Nephron progenitor cell (in vitro differentiated cells): ENCODE data around the gene USP34.
"Not testable (repeated sequence)": the region's sequence is repeated elsewhere in the genome, so short reads cannot be mapped to it uniquely, and the experiment has no call there.

ENCODE experiments used
- DNase-seq: peaks from one replicate; pipeline ENCODE4 v3.0.0; 2021
- H3K27ac Mint-ChIP-seq: 2 replicates; pipeline ENCODE4 v1.8.0; 2021; ENCODE audit warnings: mild to moderate bottlenecking, moderate library complexity, mixed read lengths
- H3K27me3 Mint-ChIP-seq: 2 replicates; pipeline ENCODE4 v1.8.0; 2021; ENCODE audit warnings: mild to moderate bottlenecking, low read depth, mixed read lengths; ENCODE audit not compliant: poor library complexity
- H3K36me3 Mint-ChIP-seq: 2 replicates; pipeline ENCODE4 v1.8.0; 2021; ENCODE audit warnings: low read depth, mixed read lengths
- H3K4me1 Mint-ChIP-seq: 2 replicates; pipeline ENCODE4 v1.8.0; 2021; ENCODE audit warnings: mixed read lengths
- H3K4me3 Mint-ChIP-seq: 2 replicates; pipeline ENCODE4 v1.8.0; 2021; ENCODE audit warnings: mild to moderate bottlenecking, moderate library complexity, mixed read lengths
- H3K9me3 Mint-ChIP-seq: 2 replicates; pipeline ENCODE4 v1.8.0; 2021; ENCODE audit warnings: mild to moderate bottlenecking, moderate library complexity, mixed read lengths
- TF ChIP-seq, protein P1 (sequence below): fragments of 200-600 bp; sonication (generic); IDR thresholded peaks from 2 replicates; pipeline ENCODE4 v1.5.0; 2021; ENCODE audit warnings: antibody characterized with exemption

Gene USP34

DNA sequence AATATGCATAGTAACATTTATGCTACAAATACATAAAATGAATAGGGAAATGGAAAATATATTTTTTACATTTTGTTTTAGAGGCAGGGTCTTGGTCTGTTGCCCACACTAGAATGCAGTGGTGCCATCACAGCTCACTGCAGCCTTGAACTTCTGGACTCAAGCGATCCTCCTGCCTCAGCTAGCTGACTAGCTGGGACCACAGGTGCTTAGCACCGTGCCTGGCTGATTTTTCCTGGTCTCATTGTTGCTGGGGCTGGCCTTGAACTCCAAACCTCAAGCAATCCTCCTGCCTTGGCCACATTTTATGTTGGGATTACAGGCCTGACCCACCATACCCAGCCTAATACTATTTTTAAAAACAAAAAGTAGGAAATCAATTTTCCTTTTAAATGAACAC is 34.1 kb upstream of the USP34 start:
- no peak for DNase-seq
- Mint-ChIP-seq H3K4me3 (no peak overlapping the region), H3K4me1 (no peaks in the 10 kb centered on the region), H3K9me3 (no peaks in the 10 kb centered on the region), H3K36me3 (peaks cover 75% of the 10 kb centered on the region), H3K27ac (no peak overlapping the region), H3K27me3 (peaks cover 4% of the 10 kb centered on the region)
- TF ChIP-seq, protein P1, sequence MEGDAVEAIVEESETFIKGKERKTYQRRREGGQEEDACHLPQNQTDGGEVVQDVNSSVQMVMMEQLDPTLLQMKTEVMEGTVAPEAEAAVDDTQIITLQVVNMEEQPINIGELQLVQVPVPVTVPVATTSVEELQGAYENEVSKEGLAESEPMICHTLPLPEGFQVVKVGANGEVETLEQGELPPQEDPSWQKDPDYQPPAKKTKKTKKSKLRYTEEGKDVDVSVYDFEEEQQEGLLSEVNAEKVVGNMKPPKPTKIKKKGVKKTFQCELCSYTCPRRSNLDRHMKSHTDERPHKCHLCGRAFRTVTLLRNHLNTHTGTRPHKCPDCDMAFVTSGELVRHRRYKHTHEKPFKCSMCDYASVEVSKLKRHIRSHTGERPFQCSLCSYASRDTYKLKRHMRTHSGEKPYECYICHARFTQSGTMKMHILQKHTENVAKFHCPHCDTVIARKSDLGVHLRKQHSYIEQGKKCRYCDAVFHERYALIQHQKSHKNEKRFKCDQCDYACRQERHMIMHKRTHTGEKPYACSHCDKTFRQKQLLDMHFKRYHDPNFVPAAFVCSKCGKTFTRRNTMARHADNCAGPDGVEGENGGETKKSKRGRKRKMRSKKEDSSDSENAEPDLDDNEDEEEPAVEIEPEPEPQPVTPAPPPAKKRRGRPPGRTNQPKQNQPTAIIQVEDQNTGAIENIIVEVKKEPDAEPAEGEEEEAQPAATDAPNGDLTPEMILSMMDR, result no peak

DNA sequence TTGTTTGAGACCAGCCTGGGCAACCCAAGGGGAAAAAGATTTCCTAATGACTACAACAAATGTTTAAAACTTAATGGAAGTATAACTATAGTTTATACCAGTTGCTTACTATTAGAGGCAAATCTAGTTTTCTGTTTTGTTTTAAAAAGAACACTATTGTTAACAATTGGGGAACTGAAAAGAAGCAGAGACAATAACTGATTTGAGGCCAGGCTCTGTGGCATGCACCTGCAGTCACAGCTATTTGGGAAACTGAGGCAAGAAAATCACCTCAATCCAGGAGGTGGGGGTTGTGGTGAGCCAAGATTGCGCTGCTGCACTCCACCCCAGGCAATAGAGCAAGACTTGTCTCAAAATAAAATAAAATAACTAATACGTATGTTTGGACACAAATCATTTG is 28.2 kb upstream of the USP34 start:
- H3K4me3 Mint-ChIP-seq, result no peak overlapping the region
- TF ChIP-seq, protein P1, result no peak
- H3K27ac Mint-ChIP-seq, result no peak overlapping the region
- no peaks in the 10 kb centered on the region for H3K9me3 Mint-ChIP-seq
- peaks cover 81% of the 10 kb centered on the region for H3K36me3 Mint-ChIP-seq
- DNase-seq, result no peak
- H3K4me1 Mint-ChIP-seq, result no peaks in the 10 kb centered on the region
- H3K27me3 Mint-ChIP-seq, result no peaks in the 10 kb centered on the region

DNA sequence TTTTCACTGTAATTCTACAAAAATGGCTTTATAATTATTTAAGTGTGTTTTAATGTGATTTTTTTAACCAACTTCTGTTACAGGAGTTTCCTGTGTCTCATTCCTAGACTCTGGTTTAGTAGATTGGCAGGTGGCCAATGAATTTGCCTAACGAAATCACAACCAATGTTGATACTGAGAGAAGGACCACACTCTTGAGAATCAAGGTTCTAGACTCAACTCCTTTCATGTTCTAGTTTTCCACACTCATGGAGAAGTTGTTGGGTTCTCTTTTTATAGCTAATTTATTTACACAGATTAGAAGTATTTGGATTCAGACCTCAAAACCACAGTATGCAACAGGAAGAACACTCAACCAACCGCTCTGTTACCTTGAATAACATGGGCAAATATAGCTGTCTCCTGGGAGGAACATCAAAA is 22.6 kb upstream of the USP34 start:
- no peaks in the 10 kb centered on the region for H3K9me3 Mint-ChIP-seq
- no peak overlapping the region for H3K4me3 Mint-ChIP-seq
- no peaks in the 10 kb centered on the region for H3K4me1 Mint-ChIP-seq
- no peaks in the 10 kb centered on the region for H3K27me3 Mint-ChIP-seq
- peaks cover 94% of the 10 kb centered on the region for H3K36me3 Mint-ChIP-seq
- TF ChIP-seq, protein P1, result no peak
- H3K27ac Mint-ChIP-seq, result no peak overlapping the region
- no peak for DNase-seq

DNA sequence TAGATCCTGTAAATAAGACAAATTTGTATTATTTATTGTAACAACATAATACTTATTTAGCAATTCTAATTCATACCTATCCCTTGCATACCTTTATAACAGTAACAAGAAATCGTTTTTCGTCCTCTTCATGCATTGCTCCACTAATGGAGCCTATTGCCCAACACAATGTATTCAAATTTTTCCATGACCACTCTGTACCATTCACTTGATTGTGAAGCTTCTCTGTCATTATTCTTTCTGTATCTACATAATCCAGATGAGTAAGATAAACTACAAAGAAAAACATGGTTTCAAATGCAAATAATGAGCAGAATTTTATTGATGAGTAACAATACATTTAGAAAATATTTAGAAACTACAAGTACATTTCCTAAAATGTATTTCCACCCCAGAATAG is 21.6 kb upstream of the USP34 start:
- Mint-ChIP-seq H3K4me1 (no peaks in the 10 kb centered on the region), H3K9me3 (no peaks in the 10 kb centered on the region), H3K4me3 (no peak overlapping the region), H3K27ac (no peak overlapping the region), H3K36me3 (peaks cover 94% of the 10 kb centered on the region), H3K27me3 (no peaks in the 10 kb centered on the region)
- DNase-seq, result no peak
- TF ChIP-seq, protein P1, result no peak

DNA sequence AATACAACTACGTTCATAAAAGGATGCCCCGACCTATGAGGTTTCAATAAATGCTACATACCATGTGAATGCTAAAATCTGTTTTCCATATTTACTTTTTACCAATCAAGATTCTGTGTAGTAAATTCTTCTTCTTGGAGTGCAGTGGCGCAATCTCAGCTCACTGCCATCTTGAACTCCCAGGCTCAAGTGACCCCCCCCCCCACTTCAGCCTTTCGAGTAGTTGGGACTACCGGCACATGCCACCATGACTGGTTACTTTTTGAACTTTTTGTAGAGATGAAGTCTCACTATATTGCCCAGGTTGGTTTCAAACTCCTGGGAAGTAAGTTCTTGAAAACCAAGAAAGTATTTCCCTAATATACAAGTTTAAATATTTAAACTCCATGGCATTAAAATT is 14.4 kb upstream of the USP34 start:
- Mint-ChIP-seq H3K9me3 (no peaks in the 10 kb centered on the region), H3K4me1 (no peaks in the 10 kb centered on the region), H3K36me3 (peaks cover 87% of the 10 kb centered on the region), H3K27ac (peak overlapping the region; percentile 29), H3K4me3 (no peak overlapping the region), H3K27me3 (no peaks in the 10 kb centered on the region)
- TF ChIP-seq, protein P1, result no peak
- no peak for DNase-seq

DNA sequence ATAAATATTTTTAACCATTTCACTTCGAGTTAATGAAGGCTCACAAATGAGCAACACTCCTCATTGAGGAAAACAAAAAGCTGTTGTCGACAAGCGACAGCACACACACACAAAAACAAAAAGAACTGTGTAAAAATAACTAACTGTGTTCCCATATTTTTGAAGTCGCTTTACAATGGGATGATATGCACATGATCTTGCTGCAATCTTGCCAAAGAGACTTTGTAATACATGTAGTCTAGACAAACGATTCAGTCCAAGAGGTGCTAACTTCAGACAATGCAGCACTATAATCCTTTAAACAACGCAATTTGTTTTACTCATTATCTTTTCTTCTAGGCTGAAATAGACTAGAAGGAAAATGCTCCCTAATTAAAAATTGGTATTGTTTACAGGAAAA is 7.2 kb upstream of the USP34 start:
- Mint-ChIP-seq H3K4me1 (no peaks in the 10 kb centered on the region), H3K4me3 (no peak overlapping the region), H3K9me3 (no peaks in the 10 kb centered on the region), H3K27me3 (no peaks in the 10 kb centered on the region), H3K27ac (peak overlapping the region; percentile 56), H3K36me3 (peaks cover 62% of the 10 kb centered on the region)
- DNase-seq, result no peak
- TF ChIP-seq, protein P1, result no peak

DNA sequence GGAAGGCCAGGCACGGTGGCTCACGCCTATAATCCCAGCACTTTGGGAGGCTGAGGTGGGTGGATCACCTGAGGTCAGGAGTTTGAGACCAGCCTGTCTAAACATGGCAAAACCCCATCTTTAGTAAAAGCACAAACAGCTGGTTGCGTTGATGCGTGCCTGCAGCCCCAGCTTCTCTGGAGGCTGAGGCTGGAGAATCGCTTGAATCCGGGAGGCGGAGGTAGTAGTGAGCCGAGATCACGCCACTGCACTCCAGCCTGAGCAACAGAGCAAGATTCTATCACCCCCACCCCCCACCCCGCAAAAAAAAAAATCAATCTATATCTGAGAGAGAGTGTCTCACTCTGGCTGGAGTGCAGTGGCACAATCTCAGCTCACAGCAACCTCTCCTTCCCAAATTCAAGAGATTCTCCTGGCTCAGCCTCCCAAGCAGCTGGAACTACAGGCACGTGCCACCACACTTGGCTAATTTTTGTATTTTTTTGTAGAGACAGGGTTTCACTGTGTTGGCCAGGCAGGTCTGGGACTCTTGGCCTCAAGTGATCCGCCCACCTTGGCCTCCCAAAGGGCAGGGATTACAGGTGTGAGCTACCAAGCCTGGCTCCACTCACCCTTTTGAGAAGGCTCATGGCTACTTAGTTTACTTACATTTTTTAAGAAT is 6.2 kb upstream of the USP34 start:
- not testable (repeated sequence) for H3K9me3 Mint-ChIP-seq, H3K27me3 Mint-ChIP-seq, H3K4me3 Mint-ChIP-seq, H3K4me1 Mint-ChIP-seq, DNase-seq
- H3K36me3 Mint-ChIP-seq, result peaks cover 52% of the 10 kb centered on the region
- H3K27ac Mint-ChIP-seq, result peak overlapping the region; percentile 61
